DLD1 (cell line): ENCODE results near the gene ZNF76.
"Not testable (repeated sequence)": the region's sequence is repeated elsewhere in the genome, so short reads cannot be mapped to it uniquely, and the experiment has no call there.

Experiments
- in situ Hi-C: cut with HindIII; loops from 2 replicates; pipeline ENCODE4 v1.10.0; 2017; ENCODE audit warnings: low sequenced_read_pairs

The ZNF76 gene

GRCh38 chr6:35297601-35298481, 38.3 kb downstream of the ZNF76 start, which contains the start of gene DEF6:
DEF6 (plus strand) TSS chr6:35297818; CDS start chr6:35297857, 39 bp downstream.
- in situ Hi-C loops, result no loop called here

- in situ Hi-C loops, result no loop called here
Observed at GRCh38 chr6:35298625-35299140, 39.1 kb downstream of the ZNF76 start.

- in situ Hi-C loops, result no loop called here
Observed at GRCh38 chr6:35299674-35300073, 40.1 kb downstream of the ZNF76 start.

GRCh38 chr6:35300848-35301247, 41.3 kb downstream of the ZNF76 start:
- in situ Hi-C loops, result no loop called here

GRCh38 chr6:35302604-35303241, 43.2 kb downstream of the ZNF76 start:
- in situ Hi-C loops, result no loop called here

GRCh38 chr6:35304299-35304698, 44.8 kb downstream of the ZNF76 start:
- in situ Hi-C loops, result no loop called here

GRCh38 chr6:35305117-35305516, 45.6 kb downstream of the ZNF76 start:
- in situ Hi-C loops, result no loop called here

- in situ Hi-C loops, result not testable (repeated sequence)
Observed at GRCh38 chr6:35307138-35307537, 47.6 kb downstream of the ZNF76 start.

- in situ Hi-C loops, result not testable (repeated sequence)
Observed at GRCh38 chr6:35308543-35308942, 49.0 kb downstream of the ZNF76 start.

GRCh38 chr6:35309611-35310264, 50.2 kb downstream of the ZNF76 start:
- in situ Hi-C loops, result no loop called here

GRCh38 chr6:35310265-35310831, 50.8 kb downstream of the ZNF76 start:
- in situ Hi-C loops, result no loop called here

- in situ Hi-C loops, result no loop called here
Observed at GRCh38 chr6:35311390-35312075, 52.0 kb downstream of the ZNF76 start.

- in situ Hi-C loops, result no loop called here
Observed at GRCh38 chr6:35312076-35312800, 52.7 kb downstream of the ZNF76 start.

- in situ Hi-C loops, result no loop called here
Observed at GRCh38 chr6:35312807-35313206, 53.3 kb downstream of the ZNF76 start.

GRCh38 chr6:35317483-35318195, 58.1 kb downstream of the ZNF76 start:
- in situ Hi-C loops, result no loop called here

GRCh38 chr6:35318196-35319171, 58.9 kb downstream of the ZNF76 start:
- in situ Hi-C loops, result no loop called here

- in situ Hi-C loops, result no loop called here
Observed at GRCh38 chr6:35319346-35320030, 60.0 kb downstream of the ZNF76 start.
